ENCODE results near the gene XPR1.

- TF ChIP-seq CTCF (IDR thresholded peaks at IDR 0.05) (no peak), EZH2 (IDR thresholded peaks at IDR 0.05; ENCODE audit: borderline replicate concordance, insufficient read depth, low read depth, low read length, poor library complexity, severe bottlenecking) (no peak)
Measured at GRCh38 chr1:180811886-180812285, 180.1 kb downstream of the XPR1 start.

Data from B cell (primary cell).